ENCODE results near the gene CUL9. TPM values are rescaled to one million over a fixed set of nuclear protein-coding genes. Genes with fewer than 3 reads are reported as not detected.

Gene CUL9
- polyA plus RNA-seq, 1 donor (not counting 4 experiments of a cell fraction or from before 2014, with no cell fraction given): 21.6 TPM

DNA sequence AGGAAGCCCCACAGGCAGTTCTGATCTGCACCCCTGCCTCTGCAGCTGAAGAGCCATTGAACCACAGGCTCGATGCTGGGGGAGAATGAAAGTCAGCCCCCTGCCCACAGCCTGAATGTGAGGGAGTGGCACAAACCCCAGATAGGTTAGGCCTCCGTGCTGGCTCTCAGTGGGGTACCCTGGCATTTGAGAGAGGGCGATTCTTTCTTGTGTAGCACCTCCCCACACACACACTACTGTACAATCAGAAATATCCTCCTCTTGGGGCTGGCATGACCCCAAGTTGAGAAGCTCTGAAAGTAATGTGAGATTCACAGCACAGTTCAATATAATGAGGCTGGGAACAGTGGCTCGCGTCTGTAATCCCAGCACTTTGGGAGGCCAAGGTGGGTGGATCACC is 79.2 kb downstream of the CUL9 start:
- H3K4me3 ChIP-seq (ENCODE audit: control insufficient read depth in 2 of 3, extremely low read depth in 1 of 3, insufficient read depth in 2 of 3, low read depth in 1 of 3, low read length in 3 of 3): no peak overlapping the region
- no peak overlapping the region for H2AFZ ChIP-seq (ENCODE audit: control insufficient read depth, low read length)
- no peaks in the 10 kb centered on the region for H3K4me1 ChIP-seq (ENCODE audit: control insufficient read depth, extremely low read depth, insufficient read depth, low read length)
- H3K27me3 ChIP-seq (ENCODE audit: control insufficient read depth, extremely low read depth, insufficient read depth, low read length): peaks cover 3% of the 10 kb centered on the region
- no peaks in the 10 kb centered on the region for H3K9me1 ChIP-seq (ENCODE audit: control insufficient read depth, extremely low read depth, insufficient read depth, low read length)
- no peaks in the 10 kb centered on the region for H3K36me3 ChIP-seq (ENCODE audit: control insufficient read depth in 2 of 2, extremely low read depth in 1 of 2, insufficient read depth in 2 of 2, low read length in 2 of 2)
- no peak for FAIRE-seq
- no peak for TF ChIP-seq EZH2 (IDR thresholded peaks at IDR 0.05; ENCODE audit: low read length)
- TF ChIP-seq, protein P1, sequence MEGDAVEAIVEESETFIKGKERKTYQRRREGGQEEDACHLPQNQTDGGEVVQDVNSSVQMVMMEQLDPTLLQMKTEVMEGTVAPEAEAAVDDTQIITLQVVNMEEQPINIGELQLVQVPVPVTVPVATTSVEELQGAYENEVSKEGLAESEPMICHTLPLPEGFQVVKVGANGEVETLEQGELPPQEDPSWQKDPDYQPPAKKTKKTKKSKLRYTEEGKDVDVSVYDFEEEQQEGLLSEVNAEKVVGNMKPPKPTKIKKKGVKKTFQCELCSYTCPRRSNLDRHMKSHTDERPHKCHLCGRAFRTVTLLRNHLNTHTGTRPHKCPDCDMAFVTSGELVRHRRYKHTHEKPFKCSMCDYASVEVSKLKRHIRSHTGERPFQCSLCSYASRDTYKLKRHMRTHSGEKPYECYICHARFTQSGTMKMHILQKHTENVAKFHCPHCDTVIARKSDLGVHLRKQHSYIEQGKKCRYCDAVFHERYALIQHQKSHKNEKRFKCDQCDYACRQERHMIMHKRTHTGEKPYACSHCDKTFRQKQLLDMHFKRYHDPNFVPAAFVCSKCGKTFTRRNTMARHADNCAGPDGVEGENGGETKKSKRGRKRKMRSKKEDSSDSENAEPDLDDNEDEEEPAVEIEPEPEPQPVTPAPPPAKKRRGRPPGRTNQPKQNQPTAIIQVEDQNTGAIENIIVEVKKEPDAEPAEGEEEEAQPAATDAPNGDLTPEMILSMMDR (optimal IDR thresholded peaks at IDR 0.05 in 1 of 3, IDR thresholded peaks at IDR 0.05 in 1 of 3, conservative IDR thresholded peaks at IDR 0.05 in 1 of 3; ENCODE audit: extremely low read depth in 1 of 3, insufficient read depth in 2 of 3, low read length in 3 of 3): no peak
- no peaks in the 10 kb centered on the region for H3K9me3 ChIP-seq (ENCODE audit: control insufficient read depth, low read depth, low read length)
- H3K27ac ChIP-seq (ENCODE audit: control insufficient read depth, insufficient read depth, low read length): no peak overlapping the region
- no peak overlapping the region for H3K9ac ChIP-seq (ENCODE audit: control insufficient read depth, extremely low read depth, insufficient read depth, low read length)
- no peaks in the 10 kb centered on the region for H3K79me2 ChIP-seq (ENCODE audit: control insufficient read depth, insufficient read depth, low read length)
- no peak for DNase-seq (ENCODE audit: low read depth, low spot score)
- dilution Hi-C loops (cut with MboI; ENCODE audit: extremely low pct_ligation_motif_present, low sequenced_read_pairs): no loop called here
- H3K4me2 ChIP-seq (ENCODE audit: control insufficient read depth, extremely low read depth, insufficient read depth, low read depth, low read length): no peak overlapping the region
- H4K20me1 ChIP-seq (ENCODE audit: control insufficient read depth, extremely low read depth, insufficient read depth, low read length): no peaks in the 10 kb centered on the region

DNA sequence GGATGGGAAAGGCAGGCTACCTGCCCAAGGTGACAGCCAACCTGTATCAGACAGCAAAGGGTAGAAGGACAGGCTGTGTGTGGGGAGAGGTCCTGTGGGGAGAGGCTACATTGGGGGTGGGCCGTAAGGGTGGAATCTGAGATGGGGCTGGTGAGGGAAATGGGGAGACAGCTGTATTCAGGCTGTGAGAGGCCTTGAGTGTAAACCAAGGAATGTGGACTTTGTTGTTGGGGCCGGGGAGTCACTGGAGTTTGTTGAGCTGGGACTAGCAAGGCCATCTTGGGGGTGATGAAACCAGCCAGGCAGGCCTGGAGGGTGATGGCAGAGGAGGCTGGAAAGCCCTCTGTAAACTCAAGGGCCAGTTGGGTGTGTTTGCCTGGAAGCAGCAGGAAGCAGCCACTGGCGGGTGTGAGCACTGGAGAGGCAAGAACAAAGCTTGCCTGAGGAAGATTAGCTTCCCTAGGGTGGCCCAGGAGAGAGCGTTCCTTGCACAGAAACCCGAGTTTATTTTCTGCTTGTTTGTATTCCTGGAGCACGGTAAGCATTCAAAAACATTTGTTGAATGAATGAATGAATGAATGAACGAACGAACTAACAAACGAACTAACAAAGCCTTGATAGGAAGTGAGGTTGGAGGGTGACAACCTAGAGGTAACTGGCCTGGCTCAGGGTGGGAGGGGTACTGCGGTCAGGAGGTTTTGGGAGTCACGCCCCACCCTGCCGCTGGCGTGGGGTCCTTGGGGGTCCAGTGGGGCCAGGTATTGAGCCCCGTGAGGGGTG is 80.2 kb downstream of the CUL9 start:
- no peaks in the 10 kb centered on the region for H3K36me3 ChIP-seq (ENCODE audit: control insufficient read depth in 2 of 2, extremely low read depth in 1 of 2, insufficient read depth in 2 of 2, low read length in 2 of 2)
- TF ChIP-seq EZH2 (IDR thresholded peaks at IDR 0.05; ENCODE audit: low read length): no peak
- TF ChIP-seq, protein P1 (optimal IDR thresholded peaks at IDR 0.05 in 1 of 3, IDR thresholded peaks at IDR 0.05 in 1 of 3, conservative IDR thresholded peaks at IDR 0.05 in 1 of 3; ENCODE audit: extremely low read depth in 1 of 3, insufficient read depth in 2 of 3, low read length in 3 of 3): no peak
- H3K9me3 ChIP-seq (ENCODE audit: control insufficient read depth, low read depth, low read length): no peaks in the 10 kb centered on the region
- H3K4me1 ChIP-seq (ENCODE audit: control insufficient read depth, extremely low read depth, insufficient read depth, low read length): no peaks in the 10 kb centered on the region
- no peaks in the 10 kb centered on the region for H3K79me2 ChIP-seq (ENCODE audit: control insufficient read depth, insufficient read depth, low read length)
- FAIRE-seq (no peak), DNase-seq (ENCODE audit: low read depth, low spot score) (no peak)
- no peak overlapping the region for H2AFZ ChIP-seq (ENCODE audit: control insufficient read depth, low read length)
- H3K27me3 ChIP-seq (ENCODE audit: control insufficient read depth, extremely low read depth, insufficient read depth, low read length): peaks cover 3% of the 10 kb centered on the region
- H3K27ac ChIP-seq (ENCODE audit: control insufficient read depth, insufficient read depth, low read length): no peak overlapping the region
- no peaks in the 10 kb centered on the region for H4K20me1 ChIP-seq (ENCODE audit: control insufficient read depth, extremely low read depth, insufficient read depth, low read length)
- no peak overlapping the region for H3K4me2 ChIP-seq (ENCODE audit: control insufficient read depth, extremely low read depth, insufficient read depth, low read depth, low read length)
- H3K9ac ChIP-seq (ENCODE audit: control insufficient read depth, extremely low read depth, insufficient read depth, low read length): no peak overlapping the region
- H3K4me3 ChIP-seq (ENCODE audit: control insufficient read depth in 2 of 3, extremely low read depth in 1 of 3, insufficient read depth in 2 of 3, low read depth in 1 of 3, low read length in 3 of 3): no peak overlapping the region
- dilution Hi-C loops (cut with MboI; ENCODE audit: extremely low pct_ligation_motif_present, low sequenced_read_pairs): no loop called here
- no peaks in the 10 kb centered on the region for H3K9me1 ChIP-seq (ENCODE audit: control insufficient read depth, extremely low read depth, insufficient read depth, low read length)
